Regular cardiac myocyte (primary cell): ENCODE results near the gene PACRG. TPM values are rescaled to one million over a fixed set of nuclear protein-coding genes. Genes with fewer than 3 reads are reported as not detected.

Experiments
- total RNA-seq: library from RNA; depleted of rRNA; stranded (reverse); fragments of >200 nt; gene quantifications from 2 replicates; pipeline ENCODE4 v1.2.3, GENCODE V29; 2014

PACRG gene
- under 0.01 TPM in 1 of 2 replicates, not detected in the other for total RNA-seq

DNA sequence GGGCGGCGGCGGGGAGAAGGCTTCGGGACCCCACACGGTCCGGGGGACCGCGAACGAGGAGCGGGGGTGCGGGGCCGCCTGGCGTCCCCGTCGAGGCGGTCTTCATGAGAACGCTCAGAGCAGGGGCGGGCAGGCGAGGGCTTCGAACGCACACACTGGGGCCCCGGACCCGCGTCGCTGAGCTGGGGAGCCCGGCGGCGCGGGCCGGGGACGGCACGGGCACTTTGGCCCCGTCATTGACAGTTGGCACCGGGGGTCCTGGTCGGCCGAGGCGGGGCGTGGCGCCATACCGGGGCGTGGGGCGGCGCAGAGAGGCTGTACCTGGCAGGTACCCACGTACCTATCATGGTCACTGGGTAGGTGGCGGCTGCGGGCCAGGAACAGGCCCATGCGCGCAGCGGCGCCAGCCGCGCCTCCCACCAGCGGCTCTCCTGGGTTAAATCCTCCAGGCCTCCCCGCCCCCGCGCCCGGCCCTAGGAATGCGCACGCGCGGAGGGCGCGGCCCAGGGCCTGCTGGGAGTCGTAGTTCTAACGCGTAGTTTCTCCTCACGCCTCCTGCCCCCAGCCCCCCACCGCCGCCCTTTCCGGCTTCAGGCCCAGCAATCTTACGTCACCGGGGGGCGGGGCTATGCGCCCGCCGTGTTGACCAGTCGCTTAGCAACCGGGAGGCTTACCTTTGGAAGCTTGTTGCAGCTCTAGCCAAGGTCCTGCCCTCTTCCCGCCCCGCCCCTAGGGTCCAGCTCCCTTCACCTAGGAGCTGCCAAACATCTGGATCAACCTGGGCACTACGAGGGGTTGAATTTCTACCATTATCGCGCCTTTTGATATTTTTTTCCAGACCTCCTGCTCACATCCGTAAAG, at the start of gene PACRG, which contains the start of gene PRKN:
PACRG (plus strand) TSS at position 653 of the 861 bp plus-strand sequence.
PRKN (minus strand) TSS at position 445 of the 861 bp plus-strand sequence.

Other genes with a start within 250 kb of the PACRG start
- gene PRKN, start 208 bp upstream of the PACRG start, total RNA-seq, result 0.58 and 2.8 TPM in 2 replicates